MM.1S (cell line): ENCODE results near the gene EIF2AK3.

ENCODE experiments used
- DNase-seq: peaks from one replicate; pipeline ENCODE4 v3.0.0-alpha.2; 2015
- H2AFZ ChIP-seq: fragments of 300-600 bp; sonication (generic); 2 replicates; pipeline ENCODE4 v1.6.0; 2016; ENCODE audit warnings: antibody characterized with exemption, low read length
- H3F3A ChIP-seq: fragments of 300-600 bp; sonication (generic); 2 replicates; pipeline ENCODE4 v1.6.1; 2016; ENCODE audit warnings: mild to moderate bottlenecking, antibody characterized with exemption, low read length, moderate library complexity, mixed read lengths; ENCODE audit not compliant: insufficient read depth
- H3K27ac ChIP-seq: fragments of 300-600 bp; sonication (generic); 2 replicates; pipeline ENCODE4 v1.5.1; 2016; ENCODE audit warnings: mild to moderate bottlenecking, low read length
- H3K27me3 ChIP-seq: fragments of 300-600 bp; sonication (generic); replicated peaks from 2 replicates; pipeline ENCODE4 v1.6.0; 2016; ENCODE audit warnings: low read length; ENCODE audit not compliant: insufficient read depth
- H3K36me3 ChIP-seq: fragments of 300-600 bp; sonication (generic); replicated peaks from 2 replicates; pipeline ENCODE4 v1.6.1; 2016; ENCODE audit warnings: mild to moderate bottlenecking, low read length, mixed read lengths; ENCODE audit not compliant: insufficient read depth
- H3K4me1 ChIP-seq: fragments of 300-600 bp; sonication (generic); 2 replicates; pipeline ENCODE4 v1.6.1; 2016; ENCODE audit warnings: low read length, mixed read lengths
- H3K4me2 ChIP-seq: fragments of 300-600 bp; sonication (generic); 2 replicates; pipeline ENCODE4 v1.6.0; 2016; ENCODE audit warnings: low read depth, low read length
- H3K4me3 ChIP-seq: fragments of 300-600 bp; sonication (generic); 2 replicates; pipeline ENCODE4 v1.5.1; 2016; ENCODE audit warnings: low read length, mixed read lengths
- H3K79me2 ChIP-seq: fragments of 300-600 bp; sonication (generic); 2 replicates; pipeline ENCODE4 v1.6.1; 2016; ENCODE audit warnings: mixed run types, low read length, mixed read lengths
- H3K9ac ChIP-seq: fragments of 300-600 bp; sonication (generic); 2 replicates; pipeline ENCODE4 v1.6.1; 2016; ENCODE audit warnings: low read length, mixed read lengths
- H3K9me2 ChIP-seq: fragments of 300-600 bp; sonication (generic); replicated peaks from 2 replicates; pipeline ENCODE4 v1.6.1; 2016; ENCODE audit warnings: mild to moderate bottlenecking, low read length, mixed read lengths; ENCODE audit not compliant: insufficient read depth
- H3K9me3 ChIP-seq: fragments of 300-600 bp; sonication (generic); replicated peaks from 2 replicates; pipeline ENCODE4 v1.6.1; 2016; ENCODE audit warnings: mild to moderate bottlenecking, low read length, mixed read lengths; ENCODE audit not compliant: insufficient read depth
- H4K20me1 ChIP-seq: fragments of 300-600 bp; sonication (generic); 2 replicates; pipeline ENCODE4 v1.6.1; 2016; ENCODE audit warnings: mild to moderate bottlenecking, low read length, moderate library complexity, mixed read lengths; ENCODE audit not compliant: insufficient read depth
- CTCF ChIP-seq: fragments of 300-600 bp; sonication (generic); IDR thresholded peaks from 2 replicates; pipeline ENCODE4 v1.5.1; 2016; ENCODE audit warnings: antibody characterized with exemption, low read length, mixed read lengths
- EZH2 ChIP-seq: fragments of 300-600 bp; sonication (generic); optimal IDR thresholded peaks from 2 replicates; pipeline ENCODE3; 2017; ENCODE audit warnings: low read depth, mild to moderate bottlenecking, antibody characterized with exemption, low read length, mixed read lengths
- EZH2phosphoT487 ChIP-seq: fragments of 300-600 bp; sonication (generic); IDR thresholded peaks from 2 replicates; pipeline ENCODE4 v1.6.1; 2018; ENCODE audit warnings: antibody characterized with exemption, low read length

EIF2AK3 gene

GRCh38 chr2:88627055-88627855 lies at the start of gene EIF2AK3:
TSS of gene EIF2AK3 (minus strand) at chr2:88627464. CDS start at chr2:88627274, 190 bp downstream.
- Histone ChIP-seq H3K9ac (peak within 1 kb of the TSS; percentile 93), H3K27ac (peak within 1 kb of the TSS; percentile 85), H3K9me3 (no peaks in the 10 kb centered on the region), H3K79me2 (peaks cover 58% of the 10 kb centered on the region), H4K20me1 (no peaks in the 10 kb centered on the region), H3K36me3 (no peaks in the 10 kb centered on the region), H3K4me2 (peak within 1 kb of the TSS; percentile 80), H3F3A (peaks cover 43% of the 10 kb centered on the region), H3K4me1 (peaks cover 10% of the 10 kb centered on the region), H3K9me2 (no peaks in the 10 kb centered on the region), H2AFZ (peak within 1 kb of the TSS; percentile 5), H3K4me3 (peak within 1 kb of the TSS; percentile 89), H3K27me3 (no peaks in the 10 kb centered on the region)
- peak; percentile 100 for DNase-seq
- TF ChIP-seq CTCF (no peak), EZH2phosphoT487 (no peak), EZH2 (no peak)

GRCh38 chr2:88673363-88673762 lies 46.1 kb upstream of the EIF2AK3 start:
- Histone ChIP-seq H3K9me2 (no peaks in the 10 kb centered on the region), H3K36me3 (no peaks in the 10 kb centered on the region), H3K4me2 (no peak overlapping the region), H4K20me1 (no peaks in the 10 kb centered on the region), H2AFZ (no peak overlapping the region), H3K79me2 (no peaks in the 10 kb centered on the region), H3K9me3 (no peaks in the 10 kb centered on the region), H3F3A (no peaks in the 10 kb centered on the region), H3K27me3 (no peaks in the 10 kb centered on the region), H3K4me1 (no peaks in the 10 kb centered on the region), H3K4me3 (no peak overlapping the region), H3K27ac (no peak overlapping the region), H3K9ac (no peak overlapping the region)
- TF ChIP-seq CTCF (no peak), EZH2 (no peak), EZH2phosphoT487 (no peak)
- no peak for DNase-seq

GRCh38 chr2:88671786-88672427 lies 44.6 kb upstream of the EIF2AK3 start:
- no peak overlapping the region for H2AFZ ChIP-seq
- no peaks in the 10 kb centered on the region for H4K20me1 ChIP-seq
- DNase-seq = peak; percentile 67
- H3K27ac ChIP-seq = no peak overlapping the region
- no peaks in the 10 kb centered on the region for H3K4me1 ChIP-seq
- H3F3A ChIP-seq = no peaks in the 10 kb centered on the region
- H3K36me3 ChIP-seq = no peaks in the 10 kb centered on the region
- no peaks in the 10 kb centered on the region for H3K27me3 ChIP-seq
- no peaks in the 10 kb centered on the region for H3K79me2 ChIP-seq
- TF ChIP-seq CTCF (peak; percentile 91), EZH2 (no peak)
- H3K4me3 ChIP-seq = no peak overlapping the region
- H3K9me3 ChIP-seq = no peaks in the 10 kb centered on the region
- H3K9me2 ChIP-seq = no peaks in the 10 kb centered on the region
- no peak overlapping the region for H3K4me2 ChIP-seq
- H3K9ac ChIP-seq = no peak overlapping the region
